Breast epithelium (tissue), 4 donors: ENCODE measurements around the gene COA1. TPM values are rescaled to one million over a fixed set of nuclear protein-coding genes. Genes with fewer than 3 reads are reported as not detected.

ENCODE experiments used
- DNase-seq, 2 donors: peaks; one replicate each; pipeline ENCODE4 v3.0.0-alpha.2; 2019; ENCODE audit warnings: low spot score in 2 of 2
- H3K27ac ChIP-seq, 2 donors: fragments of 200-600 bp; sonication (generic) in 1 of 2; one replicate each; pipeline ENCODE4 v1.5.1; 2016 to 2019; ENCODE audit warnings: mild to moderate bottlenecking in 1 of 2
- H3K27me3 ChIP-seq, 2 donors: fragments of 200-600 bp; sonication (generic) in 1 of 2; one replicate each; pipeline versions ENCODE4 v1.5.1 to v1.6.0; 2017 to 2019; ENCODE audit warnings: control low read depth in 1 of 2, mild to moderate bottlenecking in 1 of 2
- H3K36me3 ChIP-seq: fragments of 200-600 bp; one replicate; pipeline ENCODE4 v1.5.1; 2019
- H3K4me1 ChIP-seq, 2 donors: fragments of 200-600 bp; sonication (generic); one replicate each; pipeline ENCODE4 v1.5.1; 2016 to 2019; ENCODE audit warnings: control low read depth in 1 of 2
- H3K4me3 ChIP-seq, 3 donors: fragments of 200-600 bp; sonication (generic); 1 replicate in 2 of 3; 2 replicates in 1 of 3; pipeline ENCODE4 v1.5.1; 2016 to 2019; ENCODE audit warnings: mild to moderate bottlenecking in 3 of 3, moderate library complexity in 2 of 3
- H3K9me3 ChIP-seq, 2 donors: fragments of 200-600 bp; sonication (generic) in 1 of 2; one replicate each; pipeline ENCODE4 v1.5.1; 2016 to 2019; ENCODE audit warnings: control low read depth in 1 of 2
- CTCF ChIP-seq, 3 donors: fragments of 450-650 bp; IDR thresholded peaks; one replicate each; pipeline ENCODE4 v1.5.1; 2016 to 2017; ENCODE audit warnings: antibody characterized with exemption in 3 of 3, mild to moderate bottlenecking in 3 of 3, moderate library complexity in 3 of 3
- POLR2A ChIP-seq: fragments of 450-650 bp; IDR thresholded peaks from one replicate; pipeline ENCODE4 v1.6.1; 2016; ENCODE audit warnings: antibody characterized with exemption, mild to moderate bottlenecking, moderate library complexity
- POLR2AphosphoS5 ChIP-seq, 3 donors: sonication (generic); formaldehyde crosslinking; IDR thresholded peaks; one replicate each; pipeline ENCODE4 v1.6.1; 2017; ENCODE audit warnings: antibody characterized with exemption in 3 of 3
- intact Hi-C: fragments of 100-400 bp; cut with DNase I; formaldehyde crosslinking; loops from one replicate; pipeline ENCODE4 v1.15.1; 2023; ENCODE audit warnings: low total_unique reads
- total RNA-seq, 3 donors: library from RNA; depleted of rRNA; stranded (reverse); fragments of >200 nt; gene quantifications; one replicate each; pipeline ENCODE4 v1.1.0, GENCODE V29; 2016

The COA1 gene
- total RNA-seq, 3 donors from 2014 or later = 39.0 to 94.3 (median 91.4) TPM

- Histone ChIP-seq H3K27me3 (no peaks in the 10 kb centered on the region), H3K4me3 (no peak overlapping the region), H3K36me3 (no peaks in the 10 kb centered on the region), H3K9me3 (no peaks in the 10 kb centered on the region), H3K4me1 (no peaks in the 10 kb centered on the region), H3K27ac (no peak overlapping the region)
- intact Hi-C loops = no loop called here
- no peak for DNase-seq
- TF ChIP-seq CTCF (IDR thresholded peaks at IDR 0.05) (no peak), POLR2AphosphoS5 (IDR thresholded peaks at IDR 0.05) (no peak), POLR2A (no peak)
Observed at GRCh38 chr7:43653466-43653865, 75.9 kb downstream of the COA1 start.

DNA sequence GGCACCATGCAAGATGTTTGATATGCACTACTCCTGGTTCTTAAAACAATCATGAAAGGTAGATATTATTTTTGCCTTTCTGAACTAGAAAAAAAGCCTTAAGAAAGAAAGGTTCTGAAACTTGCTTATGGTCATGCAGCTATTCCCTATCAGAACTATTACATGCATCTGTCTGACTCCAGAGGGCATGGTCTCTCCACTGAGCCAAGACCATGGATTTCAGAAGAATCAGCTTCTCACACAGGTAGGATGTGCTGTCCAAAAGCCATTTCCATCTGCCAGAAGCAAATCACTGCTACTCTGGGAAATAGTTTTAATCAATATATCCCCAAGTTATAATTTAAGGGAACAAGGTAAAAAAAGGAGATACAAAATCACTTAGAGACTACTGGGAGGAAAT, 77.0 kb downstream of the COA1 start:
- no peaks in the 10 kb centered on the region for H3K9me3 ChIP-seq
- H3K4me3 ChIP-seq = no peak overlapping the region
- no peak for DNase-seq
- H3K27ac ChIP-seq = no peak overlapping the region
- no peaks in the 10 kb centered on the region for H3K36me3 ChIP-seq
- H3K27me3 ChIP-seq = no peaks in the 10 kb centered on the region
- intact Hi-C loops = no loop called here
- no peak for TF ChIP-seq POLR2AphosphoS5 (IDR thresholded peaks at IDR 0.05)
- no peak for TF ChIP-seq CTCF (IDR thresholded peaks at IDR 0.05)
- no peak for TF ChIP-seq POLR2A
- peaks cover under 1 to 5% of the 10 kb centered on the region in 2 donors for H3K4me1 ChIP-seq

- Histone ChIP-seq H3K9me3 (no peaks in the 10 kb centered on the region), H3K4me3 (no peak overlapping the region), H3K27ac (peak overlapping the region; percentile 64 to 90), H3K36me3 (no peaks in the 10 kb centered on the region), H3K4me1 (peaks cover 3 to 10% of the 10 kb centered on the region in 2 donors), H3K27me3 (no peaks in the 10 kb centered on the region)
- no peak for DNase-seq
- intact Hi-C loops = loop anchor here (2.0 kb wide), 1 partner anchor 28 kb away; no protein-coding TSS in a partner anchor
- no peak for TF ChIP-seq POLR2A
Observed at GRCh38 chr7:43650457-43651052, 78.8 kb downstream of the COA1 start.

- H3K4me1 ChIP-seq = peaks cover 3 to 10% of the 10 kb centered on the region in 2 donors
- no peaks in the 10 kb centered on the region for H3K9me3 ChIP-seq
- no peak for DNase-seq
- H3K27ac ChIP-seq = peak overlapping the region; percentile 60 to 90
- H3K36me3 ChIP-seq = no peaks in the 10 kb centered on the region
- no peaks in the 10 kb centered on the region for H3K27me3 ChIP-seq
- H3K4me3 ChIP-seq = no peak overlapping the region
- TF ChIP-seq CTCF (IDR thresholded peaks at IDR 0.05) = no peak
- intact Hi-C loops = loop anchor here (2.0 kb wide), 1 partner anchor 29 kb away; no protein-coding TSS in a partner anchor
Observed at GRCh38 chr7:43649755-43650274, 79.5 kb downstream of the COA1 start.

DNA sequence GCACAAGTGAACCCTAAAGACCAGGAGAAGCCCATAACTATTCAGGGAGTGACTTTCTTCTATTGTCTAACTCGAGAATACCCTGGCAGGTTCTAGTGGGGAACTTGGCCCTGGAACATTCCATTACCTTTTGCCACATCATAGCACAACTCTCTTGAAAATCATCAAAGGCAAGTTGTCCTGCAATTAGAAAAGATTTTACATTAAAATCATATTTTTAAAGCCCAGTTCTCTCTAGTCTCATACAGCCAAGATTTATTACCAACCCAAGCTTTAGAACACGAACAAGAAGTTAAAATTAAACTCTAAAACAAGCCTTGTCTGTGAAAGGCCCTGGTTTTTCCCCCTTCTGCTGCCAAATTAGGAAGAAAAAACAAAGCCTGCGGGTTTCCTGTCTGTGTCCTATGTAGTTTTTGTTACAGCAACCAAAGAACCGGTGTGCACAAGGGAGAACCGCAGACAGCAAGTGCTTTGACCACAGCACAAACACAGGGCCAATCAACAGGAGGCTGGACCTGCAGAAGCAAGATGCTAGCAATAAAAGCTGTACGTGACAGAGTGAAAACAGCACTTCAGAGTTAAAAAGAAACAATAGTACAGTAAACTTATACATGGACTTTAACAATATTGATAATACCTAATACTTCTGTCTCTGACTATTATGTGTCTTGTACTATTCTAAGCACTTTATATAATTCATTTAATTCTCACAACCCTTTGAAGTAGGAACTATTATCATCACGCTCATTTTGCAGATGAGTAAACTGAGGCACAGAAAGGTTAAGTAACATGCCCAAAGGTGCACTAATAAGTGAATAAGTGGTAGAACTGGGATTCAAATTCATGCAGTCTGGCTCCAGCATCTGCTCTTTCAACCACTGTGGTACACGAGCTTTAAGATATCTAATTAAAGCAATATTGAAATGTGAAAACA, 80.6 kb downstream of the COA1 start:
- peak overlapping the region; percentile 90 to 92 for H3K27ac ChIP-seq
- H3K36me3 ChIP-seq = no peaks in the 10 kb centered on the region
- H3K27me3 ChIP-seq = no peaks in the 10 kb centered on the region
- intact Hi-C loops = no loop called here
- peak in 1 of 2 donors; percentile 52 for DNase-seq
- no peak for TF ChIP-seq POLR2AphosphoS5 (IDR thresholded peaks at IDR 0.05)
- no peak for TF ChIP-seq POLR2A
- TF ChIP-seq CTCF (IDR thresholded peaks at IDR 0.05) = no peak
- peak overlapping the region in 1 of 3 donors; percentile 2 for H3K4me3 ChIP-seq
- no peaks in the 10 kb centered on the region for H3K9me3 ChIP-seq
- H3K4me1 ChIP-seq = peaks cover 3 to 10% of the 10 kb centered on the region in 2 donors
